SK-MEL-5 (cell line): ENCODE measurements around the gene RLF. TPM values are rescaled to one million over a fixed set of nuclear protein-coding genes. Genes with fewer than 3 reads are reported as not detected.

ENCODE experiments used
- small RNA-seq, 2 experiments: library from RNA; depleted of rRNA; stranded (forward); fragments of <200 nt; gene quantifications; one replicate each; pipeline ENCODE3, GENCODE V24; 2014
- total RNA-seq: library from RNA; depleted of rRNA; stranded (reverse); fragments of >200 nt; shearing (Covaris generic); gene quantifications from 2 replicates; pipeline ENCODE4 v1.2.3, GENCODE V29; 2014; rRNA removed

Gene RLF
- total RNA-seq, 1 experiment from 2014 or later: 22.9 TPM

Small RNA genes lying within 50 kb of the gene (small RNA-seq; reads per million reads assigned to genes)
- gene RNU6-1237P: 0 reads per million in 2 experiments

Other genes starting within 250 kb of the RLF start
- gene MFSD2A, start 206.2 kb upstream of the RLF start, total RNA-seq: 3.1 and 3.9 TPM in 2 replicates
- gene CAP1, start 120.7 kb upstream of the RLF start, total RNA-seq: 307 and 314 TPM in 2 replicates
- 110 and 126 TPM in 2 replicates for gene PPT1, start 64.1 kb upstream of the RLF start, total RNA-seq
- not detected in 2 replicates for gene TMCO2, start 86.5 kb downstream of the RLF start, total RNA-seq
- gene ZMPSTE24, start 96.8 kb downstream of the RLF start, total RNA-seq: 56.5 and 57.9 TPM in 2 replicates
- 0.53 and 0.63 TPM in 2 replicates for gene COL9A2, start 155.9 kb downstream of the RLF start, total RNA-seq
- 20.5 and 21.1 TPM in 2 replicates for gene SMAP2, start 212.3 kb downstream of the RLF start, total RNA-seq